HG03039 (cell line): ENCODE results near the gene HIRA.
"Not testable (repeated sequence)": the region's sequence is repeated elsewhere in the genome, so short reads cannot be mapped to it uniquely, and the experiment has no call there.

Experiments used
- ATAC-seq: cut with Tn5 transposase; IDR thresholded peaks from one replicate; pipeline ENCODE4 v1.9.1; 2021; ENCODE audit warnings: mild to moderate bottlenecking, moderate library complexity; ENCODE audit not compliant: unreplicated experiment

HIRA gene

GRCh38 chr22:19336133-19337075 is 95.1 kb downstream of the HIRA start:
- ATAC-seq = no peak

DNA sequence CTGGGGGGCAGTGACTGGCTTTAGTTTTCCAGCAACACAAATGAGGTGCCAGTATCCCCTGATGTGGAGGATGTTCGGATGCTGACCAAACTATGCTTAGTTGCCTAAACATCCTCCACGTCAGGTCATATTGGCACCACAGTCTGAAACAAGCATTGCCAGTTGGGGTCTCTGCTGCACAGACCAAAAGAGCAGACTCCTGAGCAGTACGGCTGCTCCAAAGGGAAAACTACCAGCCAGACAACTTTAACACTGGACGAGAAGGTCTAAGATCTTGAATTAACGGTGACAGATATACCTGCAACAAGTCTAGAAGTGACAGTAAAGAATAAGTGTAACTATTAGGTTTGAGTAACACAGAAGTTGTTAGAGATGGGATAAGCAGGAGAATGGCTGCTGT is 99.6 kb downstream of the HIRA start:
- ATAC-seq = no peak

GRCh38 chr22:19331474-19331873 is 100.1 kb downstream of the HIRA start:
- ATAC-seq = no peak

DNA sequence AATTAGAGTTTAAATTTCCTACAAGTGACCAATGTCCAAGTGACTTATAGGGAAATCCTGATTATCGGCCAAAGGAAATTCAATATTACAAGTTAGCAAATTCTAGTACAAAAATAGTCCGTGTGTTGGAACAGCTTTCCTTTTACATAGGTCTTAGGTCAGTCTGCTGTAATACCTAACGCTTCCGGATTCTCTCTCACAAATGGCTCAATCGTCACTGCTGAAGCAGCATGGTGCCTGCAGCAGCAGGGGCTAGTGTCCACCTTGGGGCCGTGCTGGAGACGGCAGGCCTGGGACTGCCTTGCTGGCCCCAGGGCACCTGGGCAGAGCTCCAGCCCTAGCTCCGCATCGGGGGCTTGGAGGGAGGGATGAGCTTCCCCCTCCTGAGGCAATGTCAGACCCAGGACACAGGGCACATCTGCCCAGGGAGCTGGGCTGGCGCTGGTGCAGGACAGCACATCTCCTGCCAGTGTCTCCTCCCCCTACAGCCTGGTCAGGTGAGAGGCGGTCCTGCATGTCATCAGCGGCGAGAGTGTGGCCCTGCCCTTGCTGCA is 100.6 kb downstream of the HIRA start:
- ATAC-seq = no peak

- ATAC-seq = not testable (repeated sequence)
These were observed 101.3 kb downstream of the HIRA start for GRCh38 chr22:19330205-19330604.

DNA sequence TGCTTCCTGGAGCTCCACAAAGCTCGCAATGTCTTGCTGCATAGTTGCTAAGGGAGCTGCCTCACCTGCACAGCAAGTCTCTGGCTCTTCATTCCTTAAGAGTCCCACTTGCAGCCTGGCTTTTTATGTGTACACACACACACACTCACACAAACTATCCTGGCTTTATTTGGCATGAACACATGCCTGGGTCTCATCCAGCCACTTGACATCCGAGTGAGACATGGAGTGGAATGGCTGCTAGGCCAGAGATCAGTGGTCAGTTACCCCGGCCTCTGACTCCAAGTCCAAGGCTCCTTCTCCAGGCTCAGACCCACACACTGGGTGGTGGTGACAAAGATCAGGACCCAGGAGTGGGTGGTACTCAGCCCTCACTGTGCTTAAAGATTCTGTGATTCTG is 102.1 kb downstream of the HIRA start:
- ATAC-seq = no peak

DNA sequence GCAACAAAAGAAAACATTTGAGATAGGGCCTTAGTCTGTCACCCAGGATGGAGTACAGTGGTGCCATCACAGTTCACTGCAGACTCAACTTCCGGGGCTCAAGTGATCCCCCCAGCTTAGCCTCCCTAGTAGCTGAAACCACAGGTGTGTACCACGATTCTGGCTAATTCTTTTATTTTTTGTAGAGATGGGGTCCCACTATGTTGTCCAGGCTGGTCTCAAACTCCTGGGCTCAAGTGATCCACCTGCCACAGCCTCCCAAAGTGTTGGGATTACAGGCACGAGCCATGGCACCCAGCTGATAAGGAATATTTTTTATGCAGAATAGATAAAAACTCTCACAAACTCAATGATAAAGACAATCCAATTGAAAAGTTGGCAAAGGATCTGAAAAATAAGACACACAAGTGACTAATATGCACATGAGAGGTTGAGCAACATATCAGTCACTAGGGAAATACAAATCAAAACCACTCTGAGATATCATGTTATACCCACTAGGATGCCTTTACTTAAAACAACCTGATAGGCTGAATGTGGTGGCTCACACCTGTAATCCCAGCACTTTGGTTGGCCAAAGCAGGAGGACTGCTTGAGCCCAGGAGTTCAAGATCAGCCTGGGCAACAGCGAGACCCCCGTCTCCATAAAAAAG is 106.1 kb downstream of the HIRA start:
- no peak for ATAC-seq

- ATAC-seq = not testable (repeated sequence)
These were observed 108.1 kb downstream of the HIRA start for GRCh38 chr22:19323420-19323819.

GRCh38 chr22:19321757-19322156 is 109.8 kb downstream of the HIRA start:
- ATAC-seq = no peak

- not testable (repeated sequence) for ATAC-seq
These were observed 111.4 kb downstream of the HIRA start for GRCh38 chr22:19320136-19320535.

DNA sequence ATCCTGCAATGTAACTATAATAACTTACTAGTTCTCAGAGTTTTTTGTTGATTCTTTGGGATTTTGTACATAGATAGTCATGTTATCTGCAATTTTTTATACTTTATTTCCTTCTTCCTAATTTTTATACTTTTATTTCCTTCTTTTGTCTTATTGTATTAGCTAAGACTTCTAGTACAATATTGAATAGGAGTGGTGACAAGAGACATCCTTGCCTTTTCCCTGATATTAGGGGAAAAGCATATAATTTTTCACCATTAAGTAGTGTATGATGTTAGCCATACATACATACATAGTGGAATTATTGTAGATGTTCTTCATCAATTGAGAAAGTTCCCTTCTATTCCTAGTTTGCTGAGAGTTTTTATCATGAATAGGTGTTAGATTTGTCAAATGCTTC is 112.3 kb downstream of the HIRA start:
- no peak for ATAC-seq

DNA sequence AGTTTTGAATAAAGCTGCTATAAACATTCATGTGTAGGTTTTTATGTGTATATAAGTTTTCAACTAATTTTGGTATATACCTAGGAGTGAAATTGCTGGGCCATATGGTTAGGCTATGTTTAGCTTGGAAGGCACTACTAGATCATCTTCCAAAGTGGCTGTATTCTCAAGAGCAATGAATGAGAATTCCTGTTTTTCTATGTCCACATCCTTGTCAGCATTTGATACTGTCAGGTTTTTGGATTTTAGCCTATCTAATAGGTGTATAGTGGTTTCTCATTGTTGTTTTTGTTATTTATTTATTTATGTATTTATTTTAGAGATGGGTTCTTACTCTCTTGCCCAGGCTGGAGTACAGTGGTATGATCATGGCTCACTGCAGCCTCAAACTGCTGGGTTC is 113.7 kb downstream of the HIRA start:
- ATAC-seq = no peak

DNA sequence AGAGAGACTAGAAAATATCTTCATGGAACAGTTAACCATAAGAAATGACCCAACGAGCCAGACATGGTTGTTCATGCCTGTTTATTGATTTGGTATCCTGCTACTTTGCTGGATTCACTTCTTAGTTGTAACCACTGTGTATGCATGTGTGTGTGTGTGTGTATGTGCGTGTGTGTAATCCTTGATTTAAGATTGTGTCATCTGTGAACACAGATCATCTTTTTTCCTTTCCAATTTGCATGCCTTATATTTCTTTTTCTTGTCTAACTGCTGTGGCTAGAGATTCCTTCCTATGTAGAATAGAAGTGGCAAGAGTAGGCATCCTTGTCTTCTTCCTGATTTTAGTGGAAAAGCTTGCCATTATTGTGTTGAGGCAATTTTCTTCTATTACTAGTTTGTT is 123.7 kb downstream of the HIRA start:
- ATAC-seq = no peak

DNA sequence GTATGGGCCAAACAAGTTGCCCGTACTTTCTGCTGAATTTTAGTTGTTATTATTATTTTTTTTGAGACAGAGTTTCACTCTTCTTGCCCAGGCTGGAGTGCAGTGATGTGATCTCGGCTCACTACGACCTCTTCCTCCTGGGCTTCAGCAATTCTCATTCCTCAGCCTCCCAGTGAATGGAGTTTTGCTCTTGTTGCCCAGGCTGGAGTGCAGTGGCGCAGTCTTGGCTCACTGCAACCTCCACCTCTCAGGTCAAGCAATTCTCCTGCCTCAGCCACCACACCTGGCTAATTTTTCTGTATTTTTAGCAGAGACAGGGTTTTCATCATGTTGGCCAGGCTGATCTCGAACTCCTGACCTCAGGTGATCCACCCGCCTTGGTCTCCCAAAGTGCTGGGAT is 125.0 kb downstream of the HIRA start:
- not testable (repeated sequence) for ATAC-seq

GRCh38 chr22:19304547-19304946 is 127.0 kb downstream of the HIRA start:
- no peak for ATAC-seq

- ATAC-seq = no peak
These were observed 127.7 kb downstream of the HIRA start for GRCh38 chr22:19303785-19304184.

- no peak for ATAC-seq
These were observed 135.8 kb downstream of the HIRA start for GRCh38 chr22:19295733-19296132.

DNA sequence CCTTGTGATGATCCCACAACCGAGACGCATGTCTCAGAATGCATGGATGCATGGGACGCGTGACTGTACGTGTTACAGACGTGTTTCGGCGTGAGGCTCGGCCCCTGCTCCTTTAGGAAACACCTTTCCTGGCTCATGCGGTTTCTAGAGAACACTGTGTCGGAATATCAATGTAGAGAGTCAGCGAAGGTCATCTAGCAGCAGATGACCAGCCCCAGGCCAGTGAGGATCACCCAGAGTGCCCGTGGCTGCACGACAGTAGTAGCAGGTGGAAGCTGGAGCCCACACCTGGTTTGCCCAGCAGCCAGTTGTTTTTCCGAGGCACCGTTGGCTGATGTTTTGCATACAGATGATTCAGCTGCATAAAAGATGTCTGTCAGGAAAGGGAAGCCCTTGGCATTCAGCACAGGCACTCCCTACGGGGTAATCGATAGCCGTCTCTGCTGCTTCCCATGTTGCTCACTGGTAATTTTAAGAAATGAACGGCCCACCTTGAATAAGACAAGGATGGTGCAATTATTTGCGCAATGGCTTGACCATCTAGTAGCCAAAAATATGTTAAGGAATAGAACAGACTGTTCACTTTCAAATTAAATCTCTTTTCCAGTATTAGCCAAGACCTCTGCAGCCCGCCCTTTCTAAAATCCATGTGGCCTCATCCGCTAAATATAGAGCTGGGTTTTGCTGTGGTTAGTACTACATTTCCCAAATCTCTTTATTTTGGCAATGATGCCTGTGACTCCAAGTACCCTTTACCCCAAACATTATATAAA is 138.9 kb downstream of the HIRA start:
- no peak for ATAC-seq

GRCh38 chr22:19291580-19292457 is 139.7 kb downstream of the HIRA start, which contains the start of gene CLTCL1:
Gene CLTCL1 (minus strand): TSS chr22:19291719. CDS start chr22:19291641, 78 bp downstream.
- peak; percentile 47 for ATAC-seq

- ATAC-seq = peak; percentile 10
These were observed 140.3 kb downstream of the HIRA start for GRCh38 chr22:19291218-19291579.
